GM23248 (cell line): Measurements from ENCODE around the gene ARHGEF7. TPM values are rescaled to one million over a fixed set of nuclear protein-coding genes. Genes with fewer than 3 reads are reported as not detected.

Source experiments
- DNase-seq: peaks from one replicate; pipeline ENCODE4 v3.0.0-alpha.2; 2015
- H2AFZ ChIP-seq: fragments of 200-600 bp; sonication (generic); 2 replicates; pipeline ENCODE4 v1.6.1; 2016; ENCODE audit warnings: antibody characterized with exemption
- H3F3A ChIP-seq: fragments of 200-600 bp; sonication (generic); 2 replicates; pipeline ENCODE4 v1.6.1; 2016; ENCODE audit warnings: mild to moderate bottlenecking, antibody characterized with exemption, mixed run types; ENCODE audit not compliant: insufficient read depth
- H3K27ac ChIP-seq: fragments of 200-600 bp; sonication (generic); 2 replicates; pipeline ENCODE4 v1.5.1; 2016; ENCODE audit warnings: mild to moderate bottlenecking
- H3K27me3 ChIP-seq: fragments of 200-600 bp; sonication (generic); replicated peaks from 2 replicates; pipeline ENCODE4 v1.6.1; 2016; ENCODE audit warnings: mild to moderate bottlenecking; ENCODE audit not compliant: insufficient read depth
- H3K36me3 ChIP-seq: fragments of 200-600 bp; sonication (generic); 2 replicates; pipeline ENCODE4 v1.6.1; 2016; ENCODE audit warnings: low read depth, mild to moderate bottlenecking
- H3K4me1 ChIP-seq: fragments of 200-600 bp; sonication (generic); 2 replicates; pipeline ENCODE4 v1.6.1; 2016; ENCODE audit warnings: mild to moderate bottlenecking; ENCODE audit not compliant: insufficient read depth
- H3K4me2 ChIP-seq: fragments of 200-600 bp; sonication (generic); one replicate; pipeline ENCODE4 v1.6.1; 2016; ENCODE audit warnings: mild to moderate bottlenecking; ENCODE audit not compliant: unreplicated experiment
- H3K4me3 ChIP-seq: fragments of 200-600 bp; sonication (generic); 2 replicates; pipeline ENCODE4 v1.5.1; 2016; ENCODE audit warnings: mild to moderate bottlenecking
- H3K79me2 ChIP-seq: fragments of 200-600 bp; sonication (generic); 2 replicates; pipeline ENCODE4 v1.6.1; 2016; ENCODE audit warnings: mild to moderate bottlenecking; ENCODE audit not compliant: insufficient read depth
- H3K9ac ChIP-seq: fragments of 200-600 bp; sonication (generic); 2 replicates; pipeline ENCODE4 v1.6.1; 2016; ENCODE audit warnings: mild to moderate bottlenecking
- H3K9me2 ChIP-seq: fragments of 200-600 bp; sonication (generic); 2 replicates; pipeline ENCODE4 v1.6.1; 2016; ENCODE audit warnings: mixed run types, mild to moderate bottlenecking, moderate library complexity; ENCODE audit not compliant: insufficient read depth
- H3K9me3 ChIP-seq: fragments of 200-600 bp; sonication (generic); one replicate; pipeline ENCODE4 v1.6.1; 2017; ENCODE audit warnings: low read depth
- H4K20me1 ChIP-seq: fragments of 200-600 bp; sonication (generic); 2 replicates; pipeline ENCODE4 v1.6.0; 2016; ENCODE audit not compliant: insufficient read depth
- EZH2 ChIP-seq: fragments of 200-600 bp; sonication (generic); IDR thresholded peaks from 2 replicates; pipeline ENCODE4 v1.6.1; 2018; ENCODE audit warnings: antibody characterized with exemption, mild to moderate bottlenecking; ENCODE audit not compliant: insufficient read depth, poor library complexity, severe bottlenecking
- EZH2phosphoT487 ChIP-seq: fragments of 200-600 bp; sonication (generic); IDR thresholded peaks from 2 replicates; pipeline ENCODE4 v1.6.1; 2018; ENCODE audit warnings: antibody characterized with exemption, moderate library complexity, mild to moderate bottlenecking, low read depth; ENCODE audit not compliant: insufficient read depth
- WGBS, 2 experiments: methylation state at CpG; one replicate each; pipeline ENCODE4 v1.1.6; 2015 to 2017; ENCODE audit warnings: low lambda C conversion rate in 2 of 2, low coverage in 1 of 2; ENCODE audit errors: missing lambda C conversion rate in 2 of 2; 5-methylcytosine and 5-hydroxymethylcytosine counted together
- in situ Hi-C: fragments of 300-500 bp; cut with MboI; formaldehyde crosslinking; loops from 2 replicates; pipeline ENCODE4 v1.15.0; 2020
- polyA plus RNA-seq: library from polyadenylated mRNA; unstranded; fragments of >200 nt; fragmentation: Nextera tagmentation; extraction: Ambion mirVana; gene quantifications from 2 replicates; pipeline ENCODE4 v1.2.1, GENCODE V29; 2016
- total RNA-seq: library from RNA; depleted of rRNA; stranded (reverse); fragments of >200 nt; shearing (Covaris generic); gene quantifications from 2 replicates; pipeline ENCODE4 v1.2.3, GENCODE V29; 2014

ARHGEF7 gene
- total and polyA plus RNA-seq, 2 experiments from 2014 or later: 19.0 to 23.0 TPM

GRCh38 chr13:111074826-111075225, 40.3 kb upstream of the ARHGEF7 start:
- no peak overlapping the region for H3K9ac ChIP-seq
- no peak overlapping the region for H3K4me2 ChIP-seq
- H3K9me3 ChIP-seq: no peaks in the 10 kb centered on the region
- H3K36me3 ChIP-seq: no peaks in the 10 kb centered on the region
- no peak for DNase-seq
- no peak for TF ChIP-seq EZH2phosphoT487
- no peak for TF ChIP-seq EZH2
- no peak overlapping the region for H2AFZ ChIP-seq
- H3K4me3 ChIP-seq: no peak overlapping the region
- no peak overlapping the region for H3K27ac ChIP-seq
- peaks cover 4% of the 10 kb centered on the region; the same call in 1 of the 2 replicates for H3K27me3 ChIP-seq
- H3K4me1 ChIP-seq: no peaks in the 10 kb centered on the region
- H4K20me1 ChIP-seq: no peaks in the 10 kb centered on the region
- no peaks in the 10 kb centered on the region for H3K9me2 ChIP-seq
- in situ Hi-C loops: no loop called here
- no peaks in the 10 kb centered on the region for H3K79me2 ChIP-seq
- H3F3A ChIP-seq: no peaks in the 10 kb centered on the region
- WGBS, 2 experiments: 58 to 84% methylated on average over 3 of the region's 3 CpGs

GRCh38 chr13:111076155-111077013, 38.7 kb upstream of the ARHGEF7 start:
- Histone ChIP-seq H4K20me1 (no peaks in the 10 kb centered on the region), H3K36me3 (no peaks in the 10 kb centered on the region), H3K27me3 (peaks cover 8% of the 10 kb centered on the region), H2AFZ (no peak overlapping the region), H3K9me3 (no peaks in the 10 kb centered on the region), H3K9me2 (no peaks in the 10 kb centered on the region), H3K4me1 (no peaks in the 10 kb centered on the region), H3K79me2 (no peaks in the 10 kb centered on the region), H3K4me3 (no peak overlapping the region), H3K4me2 (no peak overlapping the region), H3K9ac (no peak overlapping the region), H3F3A (no peaks in the 10 kb centered on the region), H3K27ac (no peak overlapping the region)
- DNase-seq: no peak
- in situ Hi-C loops: no loop called here
- TF ChIP-seq EZH2phosphoT487: no peak
- no peak for TF ChIP-seq EZH2
- 44 to 64% methylated on average over 10 to 11 of the region's 11 CpGs for WGBS, 2 experiments

- DNase-seq: no peak
- no peaks in the 10 kb centered on the region for H3K36me3 ChIP-seq
- H3K27me3 ChIP-seq: peaks cover 21% of the 10 kb centered on the region
- no peak for TF ChIP-seq EZH2phosphoT487
- TF ChIP-seq EZH2: no peak
- no peak overlapping the region for H3K4me3 ChIP-seq
- no peak overlapping the region for H2AFZ ChIP-seq
- H3K9ac ChIP-seq: no peak overlapping the region
- no peaks in the 10 kb centered on the region for H4K20me1 ChIP-seq
- H3F3A ChIP-seq: no peaks in the 10 kb centered on the region
- WGBS, 2 experiments: 43 to 47% methylated on average over 11 to 12 of the region's 12 CpGs
- no peak overlapping the region for H3K27ac ChIP-seq
- H3K9me3 ChIP-seq: no peaks in the 10 kb centered on the region
- in situ Hi-C loops: no loop called here
- H3K4me2 ChIP-seq: no peak overlapping the region
- no peaks in the 10 kb centered on the region for H3K9me2 ChIP-seq
- no peaks in the 10 kb centered on the region for H3K79me2 ChIP-seq
- H3K4me1 ChIP-seq: no peaks in the 10 kb centered on the region
Observed at GRCh38 chr13:111079375-111079774, 35.7 kb upstream of the ARHGEF7 start.

GRCh38 chr13:111080642-111081041, 34.5 kb upstream of the ARHGEF7 start:
- H3K4me3 ChIP-seq: no peak overlapping the region
- H3K4me2 ChIP-seq: no peak overlapping the region
- H3K79me2 ChIP-seq: no peaks in the 10 kb centered on the region
- H3F3A ChIP-seq: no peaks in the 10 kb centered on the region
- no peaks in the 10 kb centered on the region for H3K9me3 ChIP-seq
- WGBS, 2 experiments: 47 to 61% methylated on average over 5 of the region's 5 CpGs
- no peaks in the 10 kb centered on the region for H3K9me2 ChIP-seq
- H3K4me1 ChIP-seq: no peaks in the 10 kb centered on the region
- DNase-seq: no peak
- H3K27me3 ChIP-seq: peaks cover 21% of the 10 kb centered on the region
- in situ Hi-C loops: no loop called here
- no peak overlapping the region for H3K9ac ChIP-seq
- H3K36me3 ChIP-seq: no peaks in the 10 kb centered on the region
- no peaks in the 10 kb centered on the region for H4K20me1 ChIP-seq
- TF ChIP-seq EZH2 (no peak), EZH2phosphoT487 (no peak)
- H2AFZ ChIP-seq: no peak overlapping the region
- H3K27ac ChIP-seq: no peak overlapping the region
